GM20431 (cell line): ENCODE results near the gene SPRTN.

ENCODE experiments used
- in situ Hi-C: fragments of 300-500 bp; cut with MseI, MboI; formaldehyde crosslinking; loops from one replicate; pipeline ENCODE4 v1.15.0; 2020; ENCODE audit warnings: low sequenced_read_pairs; ENCODE audit not compliant: unreplicated experiment

The SPRTN gene

GRCh38 chr1:231338270-231339128 lies at the start of gene SPRTN:
SPRTN (plus strand) TSS chr1:231338293; CDS start chr1:231338384, 91 bp downstream.
- in situ Hi-C loops: no loop called here

- in situ Hi-C loops: no loop called here
Measured at GRCh38 chr1:231295938-231296337, 42.2 kb upstream of the SPRTN start.

- in situ Hi-C loops: no loop called here
Measured at GRCh38 chr1:231301990-231302389, 36.1 kb upstream of the SPRTN start.

- in situ Hi-C loops: no loop called here
Measured at GRCh38 chr1:231310391-231310934, 27.6 kb upstream of the SPRTN start.

GRCh38 chr1:231311720-231312431 lies 26.2 kb upstream of the SPRTN start:
- in situ Hi-C loops: no loop called here

- in situ Hi-C loops: no loop called here
Measured at GRCh38 chr1:231312432-231312788, 25.7 kb upstream of the SPRTN start.

GRCh38 chr1:231313661-231314060 lies 24.4 kb upstream of the SPRTN start:
- in situ Hi-C loops: no loop called here

- in situ Hi-C loops: no loop called here
Measured at GRCh38 chr1:231315887-231316286, 22.2 kb upstream of the SPRTN start.

- in situ Hi-C loops: no loop called here
Measured at GRCh38 chr1:231317306-231318014, 20.6 kb upstream of the SPRTN start.

GRCh38 chr1:231318015-231318355 lies 20.1 kb upstream of the SPRTN start:
- in situ Hi-C loops: no loop called here

- in situ Hi-C loops: no loop called here
Measured at GRCh38 chr1:231318568-231318967, 19.5 kb upstream of the SPRTN start.

GRCh38 chr1:231319080-231319479 lies 19.0 kb upstream of the SPRTN start:
- in situ Hi-C loops: no loop called here

GRCh38 chr1:231322880-231323530 lies 15.1 kb upstream of the SPRTN start:
- in situ Hi-C loops: no loop called here

GRCh38 chr1:231324660-231325059 lies 13.4 kb upstream of the SPRTN start:
- in situ Hi-C loops: no loop called here

GRCh38 chr1:231326248-231326647 lies 11.8 kb upstream of the SPRTN start:
- in situ Hi-C loops: no loop called here

- in situ Hi-C loops: no loop called here
Measured at GRCh38 chr1:231327617-231328016, 10.5 kb upstream of the SPRTN start.

GRCh38 chr1:231329483-231329882 lies 8.6 kb upstream of the SPRTN start:
- in situ Hi-C loops: no loop called here

- in situ Hi-C loops: no loop called here
Measured at GRCh38 chr1:231332761-231333160, 5.3 kb upstream of the SPRTN start.

GRCh38 chr1:231334079-231334666 lies 3.9 kb upstream of the SPRTN start:
- in situ Hi-C loops: no loop called here

- in situ Hi-C loops: no loop called here
Measured at GRCh38 chr1:231334952-231335351, 3.1 kb upstream of the SPRTN start.
